Cardiac muscle cell (in vitro differentiated cells and primary cell): Measurements from ENCODE around the gene ARRDC2. TPM values are rescaled to one million over a fixed set of nuclear protein-coding genes. Genes with fewer than 3 reads are reported as not detected.
"Not testable (repeated sequence)": the region's sequence is repeated elsewhere in the genome, so short reads cannot be mapped to it uniquely, and the experiment has no call there.

Experiments
- DNase-seq, 2 donors: peaks; one replicate each; pipeline versions ENCODE4 v3.0.0 to v3.0.0-alpha.2; 2010 to 2017; ENCODE audit warnings: low read depth in 1 of 2, low spot score in 1 of 2
- H3K27ac ChIP-seq: fragments of 200-600 bp; sonication (generic); 2 replicates; pipeline ENCODE4 v1.5.1; 2016
- H3K27me3 ChIP-seq: fragments of 200-600 bp; sonication (generic); 2 replicates; pipeline ENCODE4 v1.6.0; 2016; ENCODE audit warnings: control low read depth
- H3K36me3 ChIP-seq: fragments of 200-600 bp; sonication (generic); 2 replicates; pipeline ENCODE4 v1.5.1; 2016; ENCODE audit warnings: control low read depth
- H3K4me1 ChIP-seq: fragments of 200-600 bp; sonication (generic); 2 replicates; pipeline ENCODE4 v1.8.1; 2017; ENCODE audit warnings: low read depth, mild to moderate bottlenecking, mixed run types
- H3K4me3 ChIP-seq: fragments of 200-600 bp; sonication (generic); 2 replicates; pipeline ENCODE4 v1.5.1; 2016; ENCODE audit warnings: mild to moderate bottlenecking
- H3K9me3 ChIP-seq: fragments of 200-600 bp; sonication (generic); 2 replicates; pipeline ENCODE4 v1.5.1; 2017; ENCODE audit warnings: low read depth, mild to moderate bottlenecking, control low read depth
- polyA plus RNA-seq: library from polyadenylated mRNA; unstranded; fragments of >200 nt; fragmentation: Nextera tagmentation; extraction: Ambion mirVana; gene quantifications from 2 replicates; pipeline ENCODE4 v1.2.1, GENCODE V29; 2016
- total RNA-seq: library from RNA; depleted of rRNA; stranded (reverse); fragments of >200 nt; gene quantifications from 2 replicates; pipeline ENCODE4 v1.2.3, GENCODE V29; 2016
- TF ChIP-seq, protein P1 (sequence below): IDR thresholded peaks from 2 replicates; pipeline ENCODE4 v1.5.1; 2012; ENCODE audit warnings: low read depth, mild to moderate bottlenecking, low read length

ARRDC2 gene
- total and polyA plus RNA-seq, 2 experiments from 2014 or later = 6.8 to 16.1 TPM

DNA sequence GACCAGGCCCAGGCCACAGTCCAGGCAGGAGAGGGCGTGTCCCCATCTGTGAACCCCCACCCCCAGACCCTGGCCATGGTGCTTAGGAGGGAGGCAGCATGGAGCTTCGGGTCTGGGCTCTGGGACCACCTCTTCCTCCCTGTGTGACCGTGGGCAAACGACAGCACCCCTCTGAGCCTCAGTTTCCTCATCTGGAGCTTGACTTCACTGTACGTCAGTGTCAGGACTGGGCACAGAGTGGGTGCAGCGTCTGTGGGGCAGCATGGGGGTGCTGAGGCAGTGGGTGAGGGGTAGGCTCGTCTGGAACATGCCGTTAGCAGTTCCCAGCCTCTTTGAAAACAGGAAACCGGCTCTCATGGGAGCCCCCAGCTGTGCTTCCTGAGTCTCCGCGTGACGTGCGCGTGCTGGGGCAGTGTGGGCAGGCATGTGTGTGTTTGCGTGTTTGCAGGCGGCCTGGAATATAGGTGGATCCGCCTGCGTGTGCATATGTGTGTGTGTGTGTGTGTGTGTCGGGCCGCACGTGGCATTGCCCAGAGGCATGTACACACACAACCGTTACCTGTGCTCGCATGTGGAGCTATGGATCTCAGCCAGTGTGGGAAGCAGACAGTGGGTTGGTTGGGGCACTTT, 15.8 kb downstream of the ARRDC2 start:
- no peaks in the 10 kb centered on the region for H3K4me1 ChIP-seq
- H3K4me3 ChIP-seq = no peak overlapping the region
- DNase-seq = peak in 1 of 2 donors; percentile 95
- TF ChIP-seq, protein P1, sequence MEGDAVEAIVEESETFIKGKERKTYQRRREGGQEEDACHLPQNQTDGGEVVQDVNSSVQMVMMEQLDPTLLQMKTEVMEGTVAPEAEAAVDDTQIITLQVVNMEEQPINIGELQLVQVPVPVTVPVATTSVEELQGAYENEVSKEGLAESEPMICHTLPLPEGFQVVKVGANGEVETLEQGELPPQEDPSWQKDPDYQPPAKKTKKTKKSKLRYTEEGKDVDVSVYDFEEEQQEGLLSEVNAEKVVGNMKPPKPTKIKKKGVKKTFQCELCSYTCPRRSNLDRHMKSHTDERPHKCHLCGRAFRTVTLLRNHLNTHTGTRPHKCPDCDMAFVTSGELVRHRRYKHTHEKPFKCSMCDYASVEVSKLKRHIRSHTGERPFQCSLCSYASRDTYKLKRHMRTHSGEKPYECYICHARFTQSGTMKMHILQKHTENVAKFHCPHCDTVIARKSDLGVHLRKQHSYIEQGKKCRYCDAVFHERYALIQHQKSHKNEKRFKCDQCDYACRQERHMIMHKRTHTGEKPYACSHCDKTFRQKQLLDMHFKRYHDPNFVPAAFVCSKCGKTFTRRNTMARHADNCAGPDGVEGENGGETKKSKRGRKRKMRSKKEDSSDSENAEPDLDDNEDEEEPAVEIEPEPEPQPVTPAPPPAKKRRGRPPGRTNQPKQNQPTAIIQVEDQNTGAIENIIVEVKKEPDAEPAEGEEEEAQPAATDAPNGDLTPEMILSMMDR = no peak
- H3K36me3 ChIP-seq = no peaks in the 10 kb centered on the region
- H3K27me3 ChIP-seq = no peaks in the 10 kb centered on the region
- H3K9me3 ChIP-seq = no peaks in the 10 kb centered on the region
- no peak overlapping the region for H3K27ac ChIP-seq

DNA sequence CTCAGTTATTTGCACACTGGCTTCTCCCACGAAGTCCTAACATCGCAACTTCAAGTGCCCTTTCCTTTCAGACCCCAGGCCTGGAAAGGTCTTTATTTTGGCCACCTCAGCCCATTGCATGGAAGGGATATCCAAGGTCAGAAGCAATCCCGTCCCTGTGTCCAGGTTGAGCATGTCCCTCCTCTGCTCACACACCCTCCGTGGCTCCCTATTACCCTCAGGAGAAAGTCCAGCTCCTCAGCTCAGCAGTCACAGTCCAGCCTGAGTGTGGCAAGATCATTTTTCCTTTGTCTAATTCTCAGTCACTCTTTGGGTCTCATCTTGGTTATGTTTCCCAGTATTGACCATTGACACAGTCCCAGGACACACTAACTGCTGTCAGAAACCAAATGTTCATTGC, 19.2 kb downstream of the ARRDC2 start:
- no peak for DNase-seq
- Histone ChIP-seq H3K27me3 (no peaks in the 10 kb centered on the region), H3K4me1 (no peaks in the 10 kb centered on the region), H3K27ac (no peak overlapping the region), H3K9me3 (no peaks in the 10 kb centered on the region), H3K4me3 (no peak overlapping the region), H3K36me3 (no peaks in the 10 kb centered on the region)
- TF ChIP-seq, protein P1 = no peak

DNA sequence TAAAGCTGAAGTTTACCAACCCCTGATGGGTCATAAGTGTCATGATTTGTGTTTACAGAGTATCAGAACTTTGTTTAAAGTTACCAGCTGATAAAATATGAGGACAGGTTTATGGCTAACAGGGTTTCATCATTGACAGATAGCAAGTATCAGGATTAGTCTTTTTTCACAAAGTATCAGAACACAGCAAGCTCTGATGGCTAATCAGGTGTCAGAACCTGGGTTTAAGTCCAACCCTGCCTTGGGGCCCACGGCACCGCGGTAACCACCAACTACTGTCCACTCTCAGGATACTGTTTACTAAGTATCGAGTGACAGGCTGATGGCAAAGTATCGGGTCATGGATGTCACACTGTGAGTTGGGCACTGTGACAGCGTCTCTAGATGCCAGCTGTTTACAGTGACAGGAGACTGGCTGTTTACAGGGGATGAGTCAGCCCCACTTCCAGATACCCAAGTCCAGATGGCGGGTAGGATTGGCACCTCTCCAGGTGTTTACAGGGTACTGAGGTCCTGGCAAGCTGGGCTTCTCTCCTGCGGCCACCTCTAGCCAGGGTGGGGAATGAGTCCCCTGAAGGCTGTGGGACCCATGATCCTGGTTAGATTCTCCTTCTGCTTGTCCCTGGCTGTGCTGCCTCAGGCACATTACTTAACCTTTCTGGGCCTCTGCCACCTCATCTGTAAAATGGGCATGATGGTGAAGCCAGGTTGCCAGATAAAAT, 21.8 kb downstream of the ARRDC2 start:
- Histone ChIP-seq H3K27me3 (no peaks in the 10 kb centered on the region), H3K9me3 (no peaks in the 10 kb centered on the region), H3K4me1 (no peaks in the 10 kb centered on the region), H3K36me3 (no peaks in the 10 kb centered on the region), H3K4me3 (no peak overlapping the region), H3K27ac (no peak overlapping the region)
- TF ChIP-seq, protein P1 = no peak
- no peak for DNase-seq

DNA sequence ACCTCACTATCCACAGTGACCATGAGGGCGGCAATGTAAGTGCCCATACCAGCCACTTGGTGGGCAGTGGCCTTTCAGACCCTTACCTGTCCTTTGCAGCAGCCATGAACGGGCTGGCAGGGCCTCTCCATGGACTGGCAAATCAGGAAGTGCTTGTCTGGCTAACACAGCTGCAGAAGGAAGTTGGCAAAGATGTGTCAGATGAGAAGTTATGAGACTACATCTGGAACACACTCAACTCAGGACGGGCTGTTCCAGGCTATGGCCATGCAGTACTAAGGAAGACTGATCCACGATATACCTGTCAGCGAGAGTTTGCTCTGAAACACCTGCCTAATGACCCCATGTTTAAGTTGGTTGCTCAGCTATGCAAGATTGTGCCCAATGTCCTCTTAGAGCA, 23.4 kb downstream of the ARRDC2 start:
- H3K4me3 ChIP-seq, H3K27ac ChIP-seq, H3K9me3 ChIP-seq, DNase-seq, H3K36me3 ChIP-seq, H3K27me3 ChIP-seq, H3K4me1 ChIP-seq: not testable (repeated sequence)

DNA sequence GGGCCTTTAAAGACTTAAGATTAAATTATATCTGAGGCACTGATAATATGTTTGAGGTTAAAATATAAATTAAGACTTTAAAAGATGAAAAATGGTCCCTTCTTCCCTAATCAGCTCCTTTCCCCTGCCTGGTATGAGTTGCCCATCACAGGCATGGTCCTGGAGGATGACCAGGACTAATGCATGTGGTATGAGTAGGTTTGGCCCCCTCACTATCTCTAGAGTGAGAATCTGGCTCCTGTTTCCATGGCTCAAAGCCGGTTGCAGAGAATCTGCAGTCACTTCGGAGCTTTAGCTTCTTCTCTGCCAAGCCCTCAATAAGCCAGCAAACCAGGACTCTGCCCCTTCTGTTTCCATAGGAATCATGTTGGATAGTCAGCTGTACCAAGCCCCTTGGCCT, 24.1 kb downstream of the ARRDC2 start:
- H3K27me3 ChIP-seq, H3K4me1 ChIP-seq, H3K27ac ChIP-seq, H3K9me3 ChIP-seq, H3K4me3 ChIP-seq, H3K36me3 ChIP-seq, DNase-seq: not testable (repeated sequence)

DNA sequence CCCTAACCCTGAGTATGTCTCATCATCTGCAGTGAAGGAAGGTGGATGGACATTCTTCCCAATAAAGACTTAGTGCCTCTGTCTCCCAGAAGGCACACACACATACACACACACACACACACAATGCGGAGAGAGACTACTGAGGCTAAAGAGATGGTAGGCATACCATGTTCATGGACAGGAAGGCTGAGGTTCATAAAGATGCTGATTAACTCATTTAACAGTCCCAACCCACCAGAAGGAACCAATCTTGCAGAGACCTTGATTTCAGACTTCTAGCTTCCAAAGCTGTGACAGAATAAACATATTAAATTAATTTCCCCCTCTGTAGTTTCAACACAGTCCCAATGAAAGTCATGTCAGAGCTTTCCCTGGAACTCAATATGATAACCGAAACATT, 33.1 kb downstream of the ARRDC2 start:
- Histone ChIP-seq H3K9me3 (no peaks in the 10 kb centered on the region), H3K36me3 (no peaks in the 10 kb centered on the region), H3K4me3 (no peak overlapping the region), H3K4me1 (no peaks in the 10 kb centered on the region), H3K27ac (no peak overlapping the region), H3K27me3 (no peaks in the 10 kb centered on the region)
- TF ChIP-seq, protein P1 = no peak
- no peak for DNase-seq
